Measurements from ENCODE around the gene DNAH9.

The DNAH9 gene

GRCh38 chr17:11668618-11669017, 70.3 kb downstream of the DNAH9 start:
- no peak for DNase-seq

DNA sequence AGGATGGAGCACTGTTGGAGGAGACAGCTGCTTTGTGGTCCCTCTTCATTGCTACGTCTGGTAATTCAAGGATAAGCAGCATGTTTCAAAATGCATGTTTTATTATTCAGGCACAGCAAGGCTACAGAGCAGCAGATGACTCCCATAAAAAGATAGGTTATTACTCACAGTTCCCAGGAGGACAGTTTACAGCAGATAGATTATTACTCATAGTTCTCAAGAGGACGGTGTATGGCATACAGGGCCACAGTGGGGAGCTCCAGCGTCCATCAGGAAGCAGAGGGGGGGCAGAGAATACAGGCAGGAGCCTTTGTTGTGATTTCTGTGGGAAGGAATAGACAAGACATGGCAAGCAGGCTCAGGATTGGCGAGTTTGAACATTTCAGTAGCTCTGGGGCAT, 72.9 kb downstream of the DNAH9 start:
- DNase-seq: no peak

DNA sequence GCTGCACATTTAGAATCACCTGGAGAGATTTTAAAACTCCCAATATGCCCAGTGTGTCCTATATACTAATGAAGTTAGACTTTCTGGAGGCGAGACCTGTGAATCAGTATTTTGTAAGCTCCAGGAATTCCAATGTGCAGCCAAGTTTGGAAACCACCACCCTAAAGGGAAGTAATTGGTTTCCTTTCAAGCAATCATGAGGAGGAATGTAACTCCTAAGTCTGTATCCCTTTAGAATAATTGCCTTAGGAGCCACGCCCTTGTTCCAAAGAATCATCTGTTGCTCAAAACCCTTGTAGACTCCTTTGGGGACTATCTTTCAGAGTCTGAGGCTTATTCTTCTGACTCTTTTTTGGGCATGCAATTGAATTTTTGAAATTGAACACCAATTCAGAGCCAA, 84.4 kb downstream of the DNAH9 start:
- no peak for DNase-seq

DNA sequence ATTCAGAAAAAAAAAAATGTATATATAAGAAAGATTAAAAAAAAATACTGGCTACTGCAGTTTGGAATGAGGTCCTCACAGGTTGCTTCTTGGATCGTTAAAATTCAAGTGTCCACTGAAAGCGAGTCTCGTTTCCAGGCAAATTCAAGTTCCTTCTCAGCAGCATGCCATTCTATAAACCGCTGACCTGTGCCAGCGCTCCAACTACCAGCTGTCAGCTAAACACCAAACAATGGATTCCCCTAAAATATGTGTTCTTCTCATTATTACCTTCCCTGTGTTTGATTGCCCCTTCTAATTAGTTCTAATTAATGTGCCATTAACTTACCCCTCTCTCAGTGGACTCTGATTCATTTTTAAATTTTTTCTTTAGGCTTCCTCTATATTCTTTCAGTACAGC, 92.4 kb downstream of the DNAH9 start:
- no peak for DNase-seq

- no peak for DNase-seq
Observed at GRCh38 chr17:11692688-11693087, 94.4 kb downstream of the DNAH9 start.

- no peak for DNase-seq
Observed at GRCh38 chr17:11693284-11693683, 95.0 kb downstream of the DNAH9 start.

GRCh38 chr17:11700668-11701067, 102.4 kb downstream of the DNAH9 start:
- no peak for DNase-seq

DNA sequence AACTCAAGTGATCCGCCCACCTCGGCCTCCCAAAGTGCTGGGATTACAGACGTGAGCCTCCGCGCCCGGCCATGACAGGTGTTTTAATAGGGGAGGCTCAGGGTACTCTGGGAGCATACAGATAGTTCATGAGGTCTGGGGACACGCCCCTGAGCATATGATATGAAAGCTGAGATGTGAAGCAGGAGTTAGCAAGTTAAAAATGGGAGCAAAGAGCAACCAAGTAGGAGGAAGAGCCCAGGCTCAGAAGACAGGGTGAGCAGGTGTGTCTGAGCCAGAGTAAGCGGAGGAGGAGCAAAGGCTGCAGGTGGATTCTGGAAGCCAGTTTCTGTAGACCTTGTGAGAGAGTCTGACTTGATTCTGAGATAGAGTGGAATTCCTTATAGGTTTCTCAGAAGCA, 103.6 kb downstream of the DNAH9 start:
- no peak for DNase-seq

GRCh38 chr17:11704041-11704440, 105.8 kb downstream of the DNAH9 start:
- no peak for DNase-seq

- peak; percentile 42 for DNase-seq
Observed at GRCh38 chr17:11705111-11705510, 106.8 kb downstream of the DNAH9 start.

- DNase-seq: no peak
Observed at GRCh38 chr17:11707586-11707985, 109.3 kb downstream of the DNAH9 start.

DNA sequence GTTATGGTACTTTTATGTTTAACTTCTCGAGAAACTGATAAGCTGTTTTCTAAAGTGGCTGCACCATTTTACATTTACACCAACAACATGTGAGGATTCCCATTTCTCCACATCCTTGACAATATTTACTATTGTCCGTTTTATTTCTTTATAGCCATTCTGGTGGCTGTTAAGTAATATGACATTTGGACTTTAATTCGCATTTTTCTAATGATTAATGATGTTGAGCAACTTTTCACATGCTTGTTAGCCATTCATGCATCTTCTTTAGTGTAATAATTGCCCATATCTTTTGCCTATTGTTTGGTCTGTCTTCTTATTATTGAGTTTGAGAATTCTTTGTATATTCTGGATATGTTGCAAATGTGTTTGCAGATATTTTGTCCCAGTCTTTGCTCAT, 114.2 kb downstream of the DNAH9 start:
- DNase-seq: no peak

- no peak for DNase-seq
Observed at GRCh38 chr17:11719203-11719602, 120.9 kb downstream of the DNAH9 start.

DNA sequence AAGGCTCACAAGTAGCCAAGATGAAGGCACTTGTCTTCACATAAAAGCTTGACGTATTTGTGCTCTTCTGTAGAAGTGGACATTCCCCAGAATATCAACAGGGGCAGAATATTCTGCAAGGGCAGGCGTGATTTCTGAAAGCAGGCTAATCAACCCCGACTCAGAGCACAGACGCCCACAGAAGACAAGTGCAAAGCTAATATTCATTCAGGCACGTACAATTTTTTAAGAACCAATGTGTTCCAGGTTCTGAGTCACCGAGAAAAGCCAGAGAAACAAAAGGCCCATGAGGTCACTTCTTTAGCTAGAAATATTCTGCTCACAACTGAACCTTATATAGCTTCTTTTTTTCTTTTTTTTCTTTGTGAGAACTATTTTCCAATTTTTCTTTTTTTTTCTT, 121.6 kb downstream of the DNAH9 start:
- DNase-seq: no peak

- no peak for DNase-seq
Observed at GRCh38 chr17:11720816-11721215, 122.5 kb downstream of the DNAH9 start.

GRCh38 chr17:11730747-11731146, 132.5 kb downstream of the DNAH9 start:
- no peak for DNase-seq

DNA sequence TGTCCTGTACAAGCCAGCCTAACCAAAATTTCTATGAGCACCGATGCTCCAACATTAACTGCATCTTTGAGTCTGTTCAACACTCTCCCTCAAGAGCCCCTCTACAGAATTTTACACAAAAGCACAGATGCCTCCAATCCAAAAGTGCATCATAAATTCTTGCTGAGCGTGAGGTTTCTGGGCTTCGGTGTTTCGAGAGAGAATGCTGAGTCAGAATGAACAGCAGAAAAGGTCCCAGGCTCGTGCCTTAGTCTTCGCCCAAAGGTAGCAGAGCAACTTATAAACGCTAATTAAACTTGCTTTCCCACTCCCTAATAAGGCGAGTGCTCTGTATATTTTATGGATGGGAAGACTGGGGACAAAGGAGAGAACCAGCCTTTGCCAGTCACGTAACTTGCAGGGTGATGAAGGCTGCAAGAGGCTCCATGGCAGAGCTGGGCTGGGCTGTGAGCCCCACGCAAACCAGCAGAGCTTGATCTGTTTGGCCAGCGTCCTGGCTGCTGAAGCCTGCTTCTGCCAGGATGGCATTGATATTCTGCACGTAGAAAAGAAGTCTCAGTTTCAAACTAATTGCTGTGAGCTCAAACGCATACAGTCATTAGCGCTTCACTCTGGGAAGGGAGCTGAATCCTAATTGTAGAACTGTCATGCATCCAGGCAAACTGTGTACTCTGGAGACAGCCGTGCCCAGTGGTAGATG, 138.5 kb downstream of the DNAH9 start:
- no peak for DNase-seq

DNA sequence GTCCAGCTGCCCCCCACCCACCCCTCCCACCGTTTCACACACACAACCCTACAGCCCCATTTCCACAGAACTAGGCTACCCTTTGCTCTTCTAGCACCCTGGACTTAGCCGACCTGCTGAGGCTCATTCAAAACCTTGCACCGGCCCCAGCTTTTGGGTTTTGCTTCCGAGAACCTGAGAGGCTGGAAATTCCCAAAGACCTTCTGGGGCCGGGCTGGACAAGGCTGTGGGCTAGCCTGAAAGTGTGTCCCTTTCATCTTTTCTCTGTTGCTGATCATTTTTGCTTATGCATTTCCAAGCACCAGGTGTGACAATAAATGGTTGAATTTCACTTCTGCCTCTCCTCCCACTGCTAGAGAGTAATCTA, 139.0 kb downstream of the DNAH9 start:
- DNase-seq: no peak

DNA sequence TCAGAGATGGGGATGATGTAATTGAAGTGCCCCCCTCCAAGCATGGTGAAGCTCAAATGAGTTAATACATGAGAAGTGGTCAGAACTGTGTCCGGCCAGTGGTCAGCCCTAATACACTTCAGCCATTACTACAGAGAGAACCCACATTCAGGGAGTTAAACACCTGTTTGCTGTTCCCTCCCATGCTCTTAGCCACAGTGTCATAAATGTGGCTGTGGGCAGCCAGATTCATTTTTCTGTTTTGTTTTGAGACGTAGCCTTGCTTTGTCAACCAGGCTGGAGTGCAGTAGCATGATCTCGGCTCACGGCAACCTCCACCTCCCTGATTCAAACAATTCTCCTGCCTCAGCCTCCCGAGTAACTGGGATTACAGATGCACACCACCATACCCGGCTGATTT, 139.9 kb downstream of the DNAH9 start:
- no peak for DNase-seq

GRCh38 chr17:11739351-11739750, 141.1 kb downstream of the DNAH9 start:
- no peak for DNase-seq

DNA sequence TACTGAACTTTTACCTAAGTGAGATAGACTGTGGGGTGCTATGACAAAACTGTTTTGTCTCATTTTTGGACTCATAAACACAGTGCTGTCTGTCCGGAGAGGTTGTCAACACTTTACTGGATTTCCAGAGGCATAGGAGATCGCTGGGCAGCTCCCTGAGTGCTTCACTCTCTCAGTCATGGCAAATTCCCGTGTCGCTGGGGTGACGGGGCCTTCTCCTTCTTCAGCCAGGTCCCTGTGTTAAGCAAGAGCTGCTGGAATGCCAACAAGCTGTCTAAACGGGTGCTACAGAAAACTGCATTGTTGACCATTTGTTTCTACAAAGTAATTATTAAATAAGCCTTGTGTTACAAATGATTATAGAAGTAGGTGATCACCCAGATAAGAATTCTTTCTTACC, 141.6 kb downstream of the DNAH9 start:
- DNase-seq: no peak

DNA sequence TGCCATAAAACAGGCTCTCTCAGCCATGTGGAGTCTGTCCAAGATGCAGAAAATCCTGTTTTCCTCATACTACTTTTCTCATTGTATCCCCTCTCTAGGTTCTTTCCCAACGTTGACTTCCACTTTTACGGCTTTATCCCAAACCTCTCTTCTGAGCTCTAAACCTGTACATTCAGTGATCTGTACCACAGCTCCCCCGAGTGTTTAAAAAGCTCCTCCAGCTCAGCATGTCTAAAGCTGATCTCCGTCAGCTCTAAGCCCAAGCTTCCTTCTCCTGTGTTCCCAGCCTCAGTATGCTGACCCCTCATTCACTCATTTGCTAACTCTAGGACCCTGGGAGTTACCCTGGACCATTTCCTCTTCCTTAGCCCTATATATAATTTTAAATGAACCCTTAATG, 144.6 kb downstream of the DNAH9 start:
- no peak for DNase-seq

- no peak for DNase-seq
Observed at GRCh38 chr17:11744696-11745095, 146.4 kb downstream of the DNAH9 start.

DNA sequence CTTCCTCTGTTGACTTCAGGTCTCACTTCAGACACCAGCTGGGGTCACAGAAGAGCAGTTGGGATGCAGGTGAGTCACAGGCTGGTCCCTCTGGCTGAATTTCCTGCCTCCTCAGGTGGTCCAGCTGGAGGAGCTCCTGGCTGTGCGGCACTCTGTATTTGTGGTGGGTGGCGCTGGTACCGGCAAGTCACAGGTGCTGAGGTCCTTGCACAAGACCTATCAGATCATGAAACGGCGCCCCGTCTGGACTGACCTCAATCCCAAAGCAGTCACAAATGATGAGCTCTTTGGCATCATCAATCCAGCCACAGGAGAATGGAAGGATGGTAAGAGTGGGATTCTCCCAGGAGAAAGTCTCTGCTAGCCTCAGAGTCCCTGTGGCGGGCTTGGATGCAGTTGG, 149.2 kb downstream of the DNAH9 start:
- no peak for DNase-seq

GRCh38 chr17:11757815-11758214, 159.5 kb downstream of the DNAH9 start:
- DNase-seq: no peak

DNA sequence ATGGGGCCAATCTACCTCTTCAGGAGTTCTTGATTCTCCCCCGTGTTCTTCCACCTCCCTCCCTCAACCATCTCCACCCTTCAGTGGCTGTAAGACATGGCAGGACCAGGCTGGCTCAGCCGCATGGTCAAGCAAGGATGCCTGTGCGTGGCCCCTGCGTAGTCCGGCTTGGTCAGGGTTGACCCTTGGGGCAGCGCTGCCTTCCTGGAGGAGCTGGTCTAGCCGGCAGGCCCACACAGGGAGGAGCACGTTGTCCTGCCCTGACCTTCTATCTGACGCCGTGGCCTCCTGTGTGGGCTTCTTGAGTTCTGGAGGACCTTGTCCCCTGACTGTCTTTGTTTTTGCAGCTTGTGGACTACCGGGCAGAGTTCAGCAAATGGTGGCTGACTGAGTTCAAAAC, 169.8 kb downstream of the DNAH9 start:
- no peak for DNase-seq
